ENCODE measurements around the gene CFAP45.

- peak; percentile 12; the same call in 1 of the 2 replicates for TF ChIP-seq CTCF (IDR thresholded peaks at IDR 0.05; ENCODE audit: low read length)
- no peak for TF ChIP-seq EZH2 (IDR thresholded peaks at IDR 0.05; ENCODE audit: borderline replicate concordance, low read length)
Measured at GRCh38 chr1:159851407-159851806, 48.6 kb downstream of the CFAP45 start.
